HK-2 (cell line): ENCODE results near the gene EXOSC3.
A peak's percentile ranks its signal among the peaks of the same experiment; 100 is the strongest.
"Not testable (repeated sequence)": the region's sequence is repeated elsewhere in the genome, so short reads cannot be mapped to it uniquely, and the experiment has no call there.

Source experiments
- DNase-seq: peaks from one replicate; pipeline ENCODE4 v3.0.0-alpha.2; 2018; ENCODE audit not compliant: unreplicated experiment

Gene EXOSC3

DNA sequence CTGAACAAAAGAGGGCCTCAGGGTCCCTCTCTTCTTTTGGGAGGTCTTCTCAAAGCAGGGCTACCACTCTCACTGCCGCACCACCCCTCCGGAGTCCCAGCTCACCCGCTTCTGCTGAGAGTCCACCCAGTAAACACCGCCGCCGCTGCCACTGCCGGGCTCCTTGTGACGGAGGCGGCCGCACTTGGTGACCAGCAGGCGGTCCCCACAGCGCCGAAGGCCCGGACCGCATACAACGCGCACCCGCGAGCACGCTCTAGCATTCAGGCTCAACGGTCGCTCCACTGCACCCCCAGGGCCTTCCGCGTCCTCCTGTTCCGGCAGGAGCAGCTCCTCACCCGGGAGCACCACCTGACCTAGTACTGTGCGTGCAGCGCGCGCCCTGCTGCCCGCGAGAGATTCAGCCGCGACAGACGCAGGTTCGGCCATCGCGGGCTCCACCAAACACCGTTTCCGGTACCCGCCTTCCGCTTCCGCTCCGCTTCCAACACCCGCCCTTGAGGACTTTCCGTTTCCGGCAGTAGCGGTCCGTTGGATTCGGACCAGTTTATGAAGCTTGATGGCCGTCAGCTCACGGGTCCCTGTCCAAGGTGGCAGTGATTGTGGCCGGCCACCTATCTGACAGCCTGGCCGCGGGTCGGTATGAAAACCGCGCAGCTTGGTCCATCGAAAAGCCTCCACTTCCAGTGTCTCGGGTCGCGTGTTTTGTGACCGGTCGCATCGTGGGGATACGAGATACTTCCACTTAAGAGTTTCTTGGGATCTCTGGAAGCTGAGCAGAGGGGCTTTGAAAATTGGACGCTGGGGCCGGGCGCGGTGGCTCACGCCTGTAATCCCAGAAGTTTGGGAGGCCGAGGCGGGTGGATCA is at the start of gene EXOSC3:
TSS of gene EXOSC3 (minus strand) at position 449 of the 868 bp plus-strand sequence. CDS start at position 429, 20 bp downstream.
- DNase-seq, result peak; percentile 85

DNA sequence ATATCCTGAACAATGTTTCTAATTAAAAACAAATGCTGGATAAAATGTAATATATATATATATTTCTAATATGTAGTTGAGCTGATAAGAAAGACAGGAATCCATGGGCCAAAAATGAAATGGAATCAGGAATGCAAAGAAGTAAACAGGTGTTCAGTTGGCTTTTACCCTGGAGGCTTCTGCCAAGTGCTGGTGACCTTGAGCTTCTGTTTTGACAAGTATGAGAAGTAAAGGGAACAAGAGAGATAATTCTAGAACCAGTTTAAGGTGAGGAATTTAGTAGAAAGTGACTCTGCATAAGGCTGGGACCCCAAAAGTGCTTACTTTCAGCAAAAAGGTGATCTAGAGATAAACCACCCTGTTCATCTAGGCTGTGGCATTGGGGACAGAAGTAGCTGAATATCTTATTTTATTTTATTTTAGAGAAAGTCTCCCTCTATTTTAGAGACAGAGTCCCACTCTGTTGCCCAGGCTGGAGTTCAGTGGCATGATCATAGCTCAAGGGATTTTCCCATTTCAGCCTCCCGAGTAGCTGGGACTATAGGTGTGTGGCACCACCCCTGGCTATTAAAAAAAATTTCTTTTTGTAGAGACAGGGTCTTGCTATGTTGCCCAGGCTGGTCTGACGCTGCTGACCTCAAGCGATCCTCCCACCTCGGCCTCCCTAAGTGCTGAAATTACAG is 42.8 kb upstream of the EXOSC3 start:
- no peak for DNase-seq

DNA sequence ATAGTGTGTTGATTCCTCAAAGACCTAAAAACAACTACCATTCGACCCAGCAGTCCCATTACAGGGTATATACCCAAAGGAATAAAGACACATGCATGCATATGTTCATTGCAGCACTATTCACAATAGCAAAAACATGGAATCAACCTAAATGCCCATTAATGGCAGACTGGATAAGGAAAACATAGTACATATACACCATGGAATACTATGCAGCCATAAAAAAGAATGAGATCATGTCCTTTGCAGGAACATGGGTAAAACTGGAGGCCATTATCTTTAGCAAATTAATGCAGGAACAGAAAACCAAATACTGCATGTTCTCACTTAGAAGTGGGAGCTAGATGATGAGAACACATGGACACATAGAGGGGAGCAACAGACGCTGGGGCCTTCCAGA is 40.3 kb upstream of the EXOSC3 start:
- not testable (repeated sequence) for DNase-seq

DNA sequence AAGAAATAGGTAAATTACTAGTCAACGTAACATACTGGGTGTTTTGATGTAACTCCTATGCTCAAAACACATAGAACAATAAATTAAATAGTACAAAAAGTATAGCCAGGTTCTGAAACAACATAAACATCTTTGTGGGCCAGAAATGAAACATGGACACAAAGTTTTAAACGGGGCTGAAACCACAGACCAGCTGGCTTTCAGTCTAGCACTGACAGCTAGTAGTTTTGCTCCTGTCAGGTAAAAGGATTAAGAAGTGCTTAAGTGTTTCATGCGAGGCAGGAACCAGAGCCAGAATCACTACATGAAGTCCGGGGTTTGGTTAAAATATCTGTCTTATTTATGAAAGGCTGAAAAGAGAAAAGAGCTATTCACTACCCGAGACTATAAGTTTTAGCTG is 35.3 kb upstream of the EXOSC3 start:
- no peak for DNase-seq

DNA sequence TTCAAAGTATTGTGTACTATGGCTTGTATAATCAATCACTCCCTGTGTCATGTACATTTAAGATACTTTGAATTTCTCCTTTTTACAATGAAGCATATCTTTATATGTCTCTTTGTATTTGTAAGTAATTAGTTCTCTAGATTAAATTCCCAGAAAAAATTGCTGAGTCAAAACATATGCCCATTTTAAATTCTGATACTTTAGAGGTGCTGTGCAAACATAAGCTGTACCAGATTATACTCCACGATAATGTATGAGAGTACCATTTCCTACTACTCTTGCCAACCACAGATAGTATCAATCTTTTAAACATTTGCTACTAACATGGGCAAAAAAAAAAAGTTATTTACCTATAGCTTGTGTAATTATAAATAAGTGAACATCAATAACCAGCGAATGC is 34.0 kb upstream of the EXOSC3 start:
- DNase-seq, result no peak

DNA sequence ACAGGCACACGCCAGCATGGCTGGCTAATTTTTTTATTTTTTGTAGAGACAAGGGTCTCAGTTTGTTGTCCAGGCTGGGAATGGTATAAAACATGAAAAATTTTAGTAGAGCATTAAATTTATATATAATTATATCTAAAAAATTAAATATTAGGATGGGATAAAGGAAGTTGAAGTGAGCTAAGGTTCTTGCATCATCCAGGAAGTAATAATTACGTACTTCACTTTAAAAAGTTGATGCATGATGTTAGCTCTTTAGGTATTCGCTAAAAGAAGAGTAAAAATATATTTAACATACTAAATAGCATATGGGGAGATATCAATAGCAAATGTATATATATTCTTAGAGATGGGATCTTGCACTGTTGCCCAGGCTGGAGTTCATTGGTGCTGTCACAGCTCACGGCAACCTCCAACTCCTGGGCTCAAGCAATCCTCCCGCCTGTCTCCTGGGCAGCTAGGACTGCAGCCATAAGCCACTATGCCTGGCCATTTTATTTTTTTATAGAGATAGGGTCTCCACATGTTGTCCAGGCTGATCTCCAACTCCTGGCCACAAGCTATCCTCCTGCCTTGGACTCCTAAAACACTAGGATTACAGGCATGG is 28.0 kb upstream of the EXOSC3 start:
- no peak for DNase-seq

DNA sequence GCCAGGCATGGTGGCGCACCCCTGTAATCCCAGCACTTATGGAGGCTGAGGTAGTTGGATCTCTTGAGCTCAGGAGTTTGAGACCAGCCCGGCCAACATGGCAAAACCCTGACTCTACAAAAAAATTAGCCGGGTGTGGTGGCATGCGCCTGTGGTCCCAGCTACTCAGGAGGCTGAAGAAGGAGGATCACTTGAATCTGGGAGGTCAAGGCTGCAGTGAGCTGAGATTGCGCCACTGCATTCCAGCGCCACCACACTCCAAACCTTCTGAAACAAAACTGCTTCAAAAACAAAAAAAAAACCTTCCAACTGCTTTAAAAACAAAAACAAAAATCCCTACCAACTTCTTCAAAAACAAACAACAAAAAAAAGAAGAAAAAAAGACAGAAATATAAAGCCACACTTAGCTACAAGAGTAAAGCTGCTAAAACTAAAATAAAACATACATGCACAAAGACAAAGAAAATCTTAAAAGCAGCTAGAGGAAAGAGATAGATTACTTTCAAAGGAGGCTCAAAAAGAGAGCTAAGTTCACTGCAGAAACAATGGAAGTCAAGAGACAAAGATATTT is 27.1 kb upstream of the EXOSC3 start:
- no peak for DNase-seq

DNA sequence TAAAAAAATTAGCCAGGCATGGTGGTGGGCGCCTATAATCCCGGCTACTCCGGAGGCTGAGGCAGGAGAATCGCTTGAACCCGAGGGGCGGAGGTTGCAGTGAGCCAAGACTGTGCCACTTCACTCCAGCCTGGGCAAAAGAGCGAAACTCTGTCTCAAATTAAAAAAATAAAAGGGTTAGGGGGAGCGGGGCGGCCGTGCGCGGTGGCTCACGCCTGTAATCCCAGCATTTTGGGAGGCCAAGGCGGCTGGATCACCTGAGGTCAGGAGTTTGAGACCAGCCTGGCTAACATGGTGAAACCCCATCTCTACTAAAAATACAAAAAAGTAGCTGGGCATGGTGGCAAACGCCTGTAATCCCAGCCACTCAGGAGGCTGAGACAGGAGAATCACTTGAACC is 24.8 kb upstream of the EXOSC3 start:
- DNase-seq, result not testable (repeated sequence)

DNA sequence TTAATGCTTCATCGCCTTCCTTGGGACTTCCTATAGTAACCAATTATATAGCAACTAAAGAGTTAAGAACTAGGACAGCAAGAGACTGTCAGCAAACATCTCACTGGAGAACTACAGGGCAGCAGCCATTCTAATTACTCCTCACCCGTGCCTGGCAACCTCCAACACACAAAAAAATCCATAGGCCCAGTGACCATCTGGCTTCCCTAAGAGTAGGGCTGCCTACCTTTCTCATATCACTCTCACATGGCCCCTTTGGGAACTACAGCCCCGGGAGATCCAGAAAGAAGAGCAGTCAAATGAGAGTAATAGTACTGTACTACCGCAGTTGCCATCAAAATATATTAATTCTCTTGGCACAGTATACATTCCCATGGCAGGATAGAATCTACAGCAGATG is 21.4 kb upstream of the EXOSC3 start:
- no peak for DNase-seq

DNA sequence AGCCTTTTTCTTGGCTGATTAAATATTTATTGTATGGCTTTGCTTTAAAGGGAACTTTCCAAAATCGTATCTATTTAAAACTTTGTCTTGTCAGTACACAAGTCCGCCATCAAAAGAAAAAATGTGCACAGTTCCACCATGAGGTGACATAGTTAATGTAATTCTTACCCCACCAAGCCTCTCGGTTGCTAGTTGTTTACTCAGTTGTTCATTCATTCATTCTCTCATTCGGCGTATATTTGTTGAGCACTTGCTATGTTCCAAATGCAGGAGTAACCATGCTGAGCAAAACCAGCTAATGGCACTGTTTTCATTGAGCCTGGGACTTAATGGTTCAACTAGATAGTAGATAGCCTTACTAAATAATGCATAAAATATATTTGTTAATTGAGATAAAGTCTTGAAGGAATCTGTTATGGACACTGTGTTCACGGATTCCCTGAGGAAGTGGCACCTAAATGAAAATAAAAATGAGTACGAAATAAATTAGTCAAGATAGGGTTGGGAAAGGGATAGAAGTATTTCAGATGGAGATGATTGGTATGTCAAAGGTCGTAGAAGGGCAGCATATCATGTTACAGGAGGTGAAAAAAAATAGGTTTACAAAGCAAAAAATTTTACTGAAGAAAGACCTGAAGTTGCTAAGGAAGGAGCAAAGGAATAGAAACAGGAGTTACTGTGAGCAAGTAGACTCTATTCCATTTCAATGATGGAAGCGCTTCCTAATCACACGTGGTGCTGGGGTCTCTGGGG is 17.3 kb upstream of the EXOSC3 start:
- DNase-seq, result no peak

DNA sequence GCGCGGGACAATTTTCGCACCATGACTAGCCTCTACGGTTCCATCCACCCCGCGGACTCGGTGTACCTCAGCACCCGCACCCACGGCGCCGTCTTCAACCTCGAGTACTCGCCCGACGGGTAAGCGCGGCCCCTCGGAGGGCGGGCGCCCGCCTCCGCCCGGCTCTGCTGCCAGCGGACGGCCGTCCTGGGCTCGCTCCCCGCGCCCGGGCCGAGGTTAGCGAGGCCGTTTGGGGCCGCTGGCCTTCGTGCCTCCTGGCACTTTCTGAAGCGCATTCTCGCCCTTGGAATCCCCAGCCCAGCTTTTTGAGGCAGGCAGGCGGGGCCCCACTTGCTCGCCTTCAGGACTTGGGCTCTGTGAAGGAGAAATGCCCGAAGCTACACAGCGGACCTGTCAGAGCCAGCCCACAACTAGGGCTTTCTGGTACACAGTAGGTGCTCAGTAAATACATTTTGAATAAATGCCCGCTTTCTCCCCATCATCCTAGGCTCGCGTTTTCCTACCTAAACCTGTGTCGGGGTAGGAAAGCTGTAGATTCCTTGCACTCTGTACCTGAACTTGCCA is 16.5 kb upstream of the EXOSC3 start:
- DNase-seq, result peak; percentile 33

DNA sequence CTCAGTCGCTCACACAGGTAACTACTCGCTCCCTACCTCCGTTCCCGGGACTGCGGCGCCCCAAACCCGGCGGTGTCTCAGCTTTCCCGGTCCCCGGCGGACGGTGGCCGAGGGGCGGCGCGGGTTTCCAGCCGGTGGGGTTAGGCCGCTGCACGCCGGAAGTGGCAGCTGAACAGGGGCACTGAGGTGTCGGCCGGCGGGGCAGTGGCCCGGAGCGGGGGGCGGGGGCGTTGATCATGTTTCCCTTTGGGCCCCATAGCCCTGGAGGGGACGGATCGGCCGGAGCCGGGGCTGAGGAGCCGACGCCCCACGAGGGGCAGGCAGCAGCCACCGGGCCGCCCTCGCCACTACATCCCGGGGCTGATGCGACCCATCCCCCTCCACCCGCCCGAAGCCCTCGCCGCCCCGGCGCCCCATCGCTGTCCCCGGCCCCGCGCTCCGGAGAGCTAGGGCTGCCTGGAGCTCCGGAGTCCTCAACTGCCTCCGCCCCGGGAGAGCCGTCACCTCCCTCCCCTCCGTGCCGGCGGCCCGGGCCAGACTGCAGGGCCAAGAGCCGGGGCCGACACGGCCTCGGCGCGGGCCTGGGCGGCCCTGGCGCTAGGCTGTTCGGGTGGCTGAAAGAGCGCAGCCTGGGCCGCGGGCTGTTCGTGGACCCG is 15.9 kb upstream of the EXOSC3 start, which contains the start of gene DCAF10:
TSS of gene DCAF10 (plus strand) at position 167 of the 656 bp plus-strand sequence. CDS start at position 237, 70 bp downstream.
- DNase-seq, result peak; percentile 88

DNA sequence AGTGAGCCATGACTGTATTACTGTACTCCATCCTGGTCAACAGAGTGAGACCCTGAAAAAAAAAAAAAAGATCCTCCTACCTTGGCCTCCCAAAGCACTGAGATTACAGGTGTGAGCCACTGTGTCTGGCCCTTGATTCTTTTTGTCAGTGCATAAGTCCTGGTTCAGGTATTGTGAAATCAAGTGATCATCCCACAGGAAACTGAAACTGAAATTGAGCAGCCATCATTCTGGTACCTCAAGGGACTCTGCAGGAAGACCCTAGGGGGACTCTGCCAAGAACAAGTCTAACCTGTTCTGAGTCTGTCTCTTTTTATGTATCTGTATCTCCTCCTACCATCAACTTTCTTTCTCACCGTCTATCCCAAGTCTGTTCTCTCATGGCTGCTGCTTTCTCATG is 13.8 kb upstream of the EXOSC3 start:
- no peak for DNase-seq

DNA sequence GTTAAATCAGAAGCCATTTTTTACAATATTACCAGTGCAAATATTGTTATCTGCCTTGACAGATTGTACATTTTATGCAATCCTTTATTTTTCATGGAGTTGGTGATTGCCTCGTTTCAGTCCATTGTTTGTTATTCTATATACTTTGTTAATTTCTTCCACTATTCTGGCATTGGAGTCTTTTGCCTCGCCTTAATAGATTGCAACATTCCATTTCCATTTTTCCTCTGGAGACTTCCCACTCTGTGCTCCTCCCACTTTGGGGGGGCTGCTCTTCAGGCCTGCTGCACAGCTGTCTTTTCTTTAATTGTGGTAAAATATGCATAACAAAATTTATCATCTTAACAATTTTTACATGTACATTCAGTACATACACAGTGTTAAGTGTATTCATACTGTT is 11.4 kb upstream of the EXOSC3 start:
- no peak for DNase-seq

DNA sequence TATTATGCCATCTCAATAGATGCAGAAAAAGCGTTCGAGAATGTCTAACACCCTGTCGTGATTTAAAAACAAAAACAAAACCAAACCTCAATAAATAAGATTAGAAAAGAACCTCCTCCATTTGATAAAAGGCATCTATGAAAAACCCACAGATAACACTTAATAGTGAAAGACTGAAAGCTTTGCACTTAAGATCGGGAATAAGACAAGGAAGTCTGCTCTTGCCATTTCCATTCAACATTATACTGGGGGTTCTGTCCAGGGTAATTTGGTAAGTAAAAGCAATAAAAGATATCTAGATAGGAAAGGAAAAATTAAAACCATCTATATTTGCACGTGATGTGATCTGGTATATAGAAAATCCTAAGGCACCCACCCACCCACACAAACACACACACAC is 7.3 kb upstream of the EXOSC3 start:
- DNase-seq, result no peak

DNA sequence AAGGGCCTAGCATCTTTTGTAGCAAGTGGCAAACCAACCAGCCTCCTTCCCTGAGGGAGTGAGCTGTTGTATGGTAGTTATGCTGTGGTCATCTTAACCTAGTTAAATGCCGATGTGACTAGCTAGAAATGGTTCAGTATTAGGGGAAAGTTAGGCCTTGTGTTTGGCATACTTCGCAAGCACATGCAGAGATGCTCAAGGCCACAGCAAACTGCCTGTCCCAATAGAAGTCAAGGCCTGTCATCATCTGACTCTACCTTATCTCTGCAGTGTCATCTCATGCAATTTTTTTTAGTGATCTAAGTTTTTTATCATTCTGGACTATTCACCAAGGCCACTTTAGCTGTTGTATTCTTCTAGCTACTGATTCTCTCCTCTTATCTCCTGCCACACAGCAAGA is 5.2 kb upstream of the EXOSC3 start:
- DNase-seq, result no peak

DNA sequence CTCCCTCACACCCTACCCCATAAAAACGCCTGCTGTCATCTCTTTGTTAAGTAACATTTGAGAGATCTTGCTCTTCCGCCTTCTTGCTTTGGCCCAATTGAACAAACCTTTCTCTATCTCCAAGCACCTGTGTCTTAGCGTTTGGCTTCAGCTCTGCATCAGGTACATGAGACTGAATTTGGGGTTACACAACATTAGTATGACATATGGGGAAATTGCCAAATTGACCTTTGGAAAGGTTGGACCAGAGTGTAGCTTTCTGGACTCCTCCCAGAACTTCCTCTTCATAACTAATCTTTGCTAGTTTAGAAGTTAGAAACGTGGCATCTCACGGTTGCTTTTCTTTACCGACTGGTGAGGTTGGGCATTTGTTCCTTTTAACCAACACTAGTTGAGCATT is 3.5 kb upstream of the EXOSC3 start:
- no peak for DNase-seq

DNA sequence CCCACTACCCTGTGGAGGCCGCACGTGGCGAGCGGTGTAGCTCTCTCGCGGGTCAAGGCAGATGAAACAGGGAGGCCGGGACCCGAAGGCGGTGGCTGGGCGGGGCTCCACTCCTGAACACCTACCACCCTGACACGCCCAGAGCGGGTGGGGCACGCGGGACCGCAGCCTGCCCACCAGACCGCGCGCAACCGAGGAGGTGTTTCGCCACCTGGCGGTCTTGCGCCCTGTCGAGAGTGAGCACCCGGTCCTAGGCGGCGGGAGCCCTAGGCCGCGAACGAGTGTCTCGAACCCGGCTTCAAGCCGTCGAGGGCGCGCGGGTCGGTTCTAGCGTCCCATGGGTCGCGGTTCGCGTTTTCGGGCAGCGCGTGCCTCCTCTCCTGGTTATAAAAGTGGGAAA is 2.2 kb upstream of the EXOSC3 start:
- no peak for DNase-seq

DNA sequence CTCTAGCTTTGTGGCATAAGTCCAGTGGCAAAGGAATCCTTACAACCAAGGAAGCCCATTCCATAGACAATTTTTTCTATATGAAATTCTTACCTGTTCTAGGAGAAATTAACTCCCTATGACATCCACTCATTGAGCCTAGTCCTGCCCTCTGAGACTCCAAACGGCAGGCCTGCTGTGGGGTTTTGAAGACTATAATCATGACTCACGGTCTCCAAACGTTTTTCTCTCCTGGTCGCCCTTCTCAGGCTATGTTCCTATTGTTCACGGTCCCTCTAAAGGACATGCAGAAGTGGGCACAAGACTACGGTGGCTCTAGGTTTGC is 611 bp downstream of the EXOSC3 start:
- no peak for DNase-seq

DNA sequence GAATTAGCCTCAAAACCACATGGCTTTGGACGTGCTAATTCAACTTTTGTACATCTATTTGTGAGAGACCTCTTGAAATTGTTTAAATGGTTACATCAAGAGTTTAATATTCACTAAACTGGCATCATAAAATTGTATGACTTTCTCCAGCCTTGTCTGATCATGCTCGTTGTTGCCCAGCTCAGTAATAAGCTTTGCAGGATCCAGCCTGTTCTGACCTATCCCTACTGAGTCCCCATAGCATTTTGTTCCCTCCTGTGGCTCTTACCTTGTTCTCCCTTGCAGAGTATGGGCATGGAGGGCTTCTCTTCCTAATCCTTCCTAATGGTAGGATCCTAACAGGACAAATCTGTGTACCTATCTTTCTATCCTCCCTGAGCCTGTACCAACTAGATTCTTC is 6.3 kb downstream of the EXOSC3 start:
- DNase-seq, result no peak

DNA sequence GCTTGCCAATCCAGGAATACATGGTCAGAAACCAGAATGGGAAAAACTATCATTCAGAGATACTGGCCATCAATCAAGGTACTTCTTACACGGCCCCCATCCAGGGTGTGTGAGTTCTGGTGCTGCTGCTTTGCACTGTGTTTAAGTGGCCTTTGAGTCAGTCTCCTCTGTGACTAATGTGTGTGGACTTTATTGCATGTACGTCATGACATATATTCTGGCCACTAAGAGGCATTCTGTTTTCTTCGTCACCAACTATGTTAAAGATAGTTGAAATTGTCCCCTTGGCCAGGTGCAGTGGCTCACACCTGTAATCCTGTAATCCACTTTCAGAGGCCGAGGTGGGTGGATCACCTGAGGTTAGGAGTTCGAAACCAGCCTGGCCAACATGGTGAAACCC is 8.5 kb downstream of the EXOSC3 start:
- DNase-seq, result no peak
